IPS-NIHi7 (cell line): ENCODE data around the gene STAT2.
"Not testable (repeated sequence)": the region's sequence is repeated elsewhere in the genome, so short reads cannot be mapped to it uniquely, and the experiment has no call there.

Experiments
- DNase-seq: peaks from one replicate; pipeline ENCODE4 v3.0.0; 2012; ENCODE audit warnings: mixed read lengths; ENCODE audit errors: extremely low spot score

The STAT2 gene

GRCh38 chr12:56359851-56360767 is at the start of gene STAT2:
TSS of gene STAT2 (minus strand) at chr12:56360107. CDS start at chr12:56356571, 3,536 bp downstream.
- DNase-seq = peak; percentile 99

GRCh38 chr12:56408799-56409417 is 49.0 kb upstream of the STAT2 start:
- no peak for DNase-seq

- not testable (repeated sequence) for DNase-seq
Observed at GRCh38 chr12:56404227-56404626, 44.3 kb upstream of the STAT2 start.

- not testable (repeated sequence) for DNase-seq
Observed at GRCh38 chr12:56401612-56402011, 41.7 kb upstream of the STAT2 start.

GRCh38 chr12:56401125-56401524 is 41.2 kb upstream of the STAT2 start:
- DNase-seq = not testable (repeated sequence)

- DNase-seq = not testable (repeated sequence)
Observed at GRCh38 chr12:56399466-56399865, 39.6 kb upstream of the STAT2 start.

- DNase-seq = no peak
Observed at GRCh38 chr12:56398324-56398723, 38.4 kb upstream of the STAT2 start.

- no peak for DNase-seq
Observed at GRCh38 chr12:56392331-56392730, 32.4 kb upstream of the STAT2 start.

- DNase-seq = no peak
Observed at GRCh38 chr12:56391721-56392120, 31.8 kb upstream of the STAT2 start.

- no peak for DNase-seq
Observed at GRCh38 chr12:56389412-56389811, 29.5 kb upstream of the STAT2 start.

GRCh38 chr12:56387152-56387736 is 27.3 kb upstream of the STAT2 start:
- DNase-seq = peak; percentile 34

- DNase-seq = no peak
Observed at GRCh38 chr12:56385873-56386272, 26.0 kb upstream of the STAT2 start.

- no peak for DNase-seq
Observed at GRCh38 chr12:56382611-56383010, 22.7 kb upstream of the STAT2 start.

- no peak for DNase-seq
Observed at GRCh38 chr12:56377989-56378316, 18.0 kb upstream of the STAT2 start.

GRCh38 chr12:56377310-56377988 is 17.5 kb upstream of the STAT2 start:
- peak; percentile 69 for DNase-seq

GRCh38 chr12:56375598-56376434 is 15.9 kb upstream of the STAT2 start:
- DNase-seq = no peak

- DNase-seq = no peak
Observed at GRCh38 chr12:56374726-56375597, 15.1 kb upstream of the STAT2 start.

- no peak for DNase-seq
Observed at GRCh38 chr12:56373515-56373914, 13.6 kb upstream of the STAT2 start.

GRCh38 chr12:56366948-56367347 is 7.0 kb upstream of the STAT2 start:
- DNase-seq = no peak
